WTC11 (cell line): Measurements from ENCODE around the gene UBR4. TPM values are rescaled to one million over a fixed set of nuclear protein-coding genes. Genes with fewer than 3 reads are reported as not detected.

ENCODE experiments used
- ATAC-seq: fragments of 200-7000 bp; cut with Tn5 transposase; 2 replicates; pipeline ENCODE4 v1.10.0; 2021; ENCODE audit warnings: mild to moderate bottlenecking, moderate library complexity
- CTCF ChIA-PET: fragments of 300-600 bp; sonication (Branson Sonifier 250); formaldehyde crosslinking; loops from one replicate; lab custom pipeline; 2021; ENCODE audit warnings: antibody characterized with exemption; lab: Charles Lee
- POLR2A ChIA-PET: fragments of 350-600 bp; sonication (Branson Sonifier 250); formaldehyde crosslinking; loops from one replicate; lab custom pipeline; 2021; ENCODE audit warnings: antibody characterized with exemption; lab: Charles Lee
- DNase-seq: peaks from one replicate; pipeline ENCODE4 v3.0.0; 2021; ENCODE audit warnings: low spot score
- H3K27ac Mint-ChIP-seq: 2 replicates; pipeline ENCODE4 v1.8.0; 2021; ENCODE audit warnings: mixed read lengths
- H3K27me3 Mint-ChIP-seq: 2 replicates; pipeline ENCODE4 v1.8.0; 2021; ENCODE audit warnings: low read depth, mild to moderate bottlenecking, moderate library complexity, mixed read lengths
- H3K36me3 Mint-ChIP-seq: 2 replicates; pipeline ENCODE4 v1.8.0; 2021; ENCODE audit warnings: mixed read lengths
- H3K4me1 Mint-ChIP-seq: 2 replicates; pipeline ENCODE4 v1.8.0; 2022; ENCODE audit warnings: mixed read lengths
- H3K4me3 Mint-ChIP-seq: 2 replicates; pipeline ENCODE4 v1.8.0; 2021; ENCODE audit warnings: mild to moderate bottlenecking, moderate library complexity, mixed read lengths
- H3K9me3 Mint-ChIP-seq: 2 replicates; pipeline ENCODE4 v1.8.0; 2021; ENCODE audit warnings: mixed read lengths
- ARID4B ChIP-seq: sonication (generic); formaldehyde crosslinking; IDR thresholded peaks from 2 replicates; pipeline ENCODE4 v1.8.0; 2023; ENCODE audit warnings: missing genetic modification reagents, mild to moderate bottlenecking, borderline replicate concordance
- CREB1 ChIP-seq: sonication (generic); formaldehyde crosslinking; IDR thresholded peaks from 2 replicates; pipeline ENCODE4 v1.8.0; 2023; ENCODE audit warnings: mild to moderate bottlenecking, missing genetic modification reagents
- CREM ChIP-seq: sonication (generic); formaldehyde crosslinking; IDR thresholded peaks from 2 replicates; pipeline ENCODE4 v1.8.1; 2022; ENCODE audit warnings: mild to moderate bottlenecking, missing genetic modification reagents, moderate library complexity
- CTCF ChIP-seq: fragments of 200-600 bp; IDR thresholded peaks from 2 replicates; pipeline ENCODE4 v1.8.0; 2022; ENCODE audit warnings: antibody characterized with exemption
- E2F4 ChIP-seq: sonication (generic); formaldehyde crosslinking; IDR thresholded peaks from 2 replicates; pipeline ENCODE4 v1.8.1; 2022; ENCODE audit warnings: low read depth, mild to moderate bottlenecking, moderate library complexity, missing genetic modification reagents, borderline replicate concordance
- E2F5 ChIP-seq: sonication (generic); formaldehyde crosslinking; IDR thresholded peaks from 2 replicates; pipeline ENCODE4 v1.8.1; 2022; ENCODE audit warnings: mild to moderate bottlenecking, moderate library complexity, missing genetic modification reagents
- ETV6 ChIP-seq: sonication (generic); formaldehyde crosslinking; IDR thresholded peaks from 2 replicates; pipeline ENCODE4 v1.8.1; 2022; ENCODE audit warnings: mild to moderate bottlenecking, missing genetic modification reagents
- FOXK1 ChIP-seq: sonication (generic); formaldehyde crosslinking; IDR thresholded peaks from 2 replicates; pipeline ENCODE4 v1.8.0; 2022; ENCODE audit warnings: mild to moderate bottlenecking, moderate library complexity, missing genetic modification reagents
- IRF1 ChIP-seq: sonication (generic); formaldehyde crosslinking; IDR thresholded peaks from 2 replicates; pipeline ENCODE4 v1.8.0; 2023; ENCODE audit warnings: missing genetic modification reagents
- IRF2 ChIP-seq: sonication (generic); formaldehyde crosslinking; IDR thresholded peaks from 2 replicates; pipeline ENCODE4 v1.8.0; 2022; ENCODE audit warnings: low read depth, missing genetic modification reagents, borderline replicate concordance
- NFATC4 ChIP-seq: fragments of 250-450 bp; sonication (Bioruptor Pico); IDR thresholded peaks from 2 replicates; pipeline ENCODE4 v1.9.0; 2021; ENCODE audit warnings: mild to moderate bottlenecking
- NR1H2 ChIP-seq: sonication (generic); formaldehyde crosslinking; IDR thresholded peaks from 2 replicates; pipeline ENCODE4 v1.9.0; 2021; ENCODE audit warnings: mild to moderate bottlenecking, moderate library complexity, missing genetic modification reagents
- PRRX2 ChIP-seq: fragments of 250-450 bp; sonication (Bioruptor Pico); IDR thresholded peaks from 2 replicates; pipeline ENCODE4 v1.8.0; 2021; ENCODE audit warnings: mild to moderate bottlenecking
- RELA ChIP-seq: sonication (generic); formaldehyde crosslinking; IDR thresholded peaks from 2 replicates; pipeline ENCODE4 v1.8.1; 2022; ENCODE audit warnings: missing genetic modification reagents, mild to moderate bottlenecking, borderline replicate concordance
- SOX15 ChIP-seq: fragments of 250-450 bp; sonication (Bioruptor Pico); IDR thresholded peaks from 2 replicates; pipeline ENCODE4 v1.9.0; 2021; ENCODE audit warnings: mild to moderate bottlenecking
- TCF7 ChIP-seq: sonication (generic); formaldehyde crosslinking; IDR thresholded peaks from 2 replicates; pipeline ENCODE4 v1.8.0; 2022; ENCODE audit warnings: mild to moderate bottlenecking, low read depth, missing genetic modification reagents, moderate library complexity
- TEAD1 ChIP-seq: sonication (generic); formaldehyde crosslinking; IDR thresholded peaks from 2 replicates; pipeline ENCODE4 v1.8.0; 2022; ENCODE audit warnings: mild to moderate bottlenecking, missing genetic modification reagents
- USF1 ChIP-seq: sonication (generic); formaldehyde crosslinking; IDR thresholded peaks from 2 replicates; pipeline ENCODE4 v1.8.0; 2022; ENCODE audit warnings: mild to moderate bottlenecking, missing genetic modification reagents
- ZBTB43 ChIP-seq: sonication (generic); formaldehyde crosslinking; IDR thresholded peaks from 2 replicates; pipeline ENCODE4 v1.8.1; 2023; ENCODE audit warnings: mild to moderate bottlenecking, missing genetic modification reagents
- ZNF138 ChIP-seq: sonication (generic); formaldehyde crosslinking; conservative IDR thresholded peaks from 2 replicates; pipeline ENCODE4 v1.8.1; 2022; ENCODE audit warnings: mild to moderate bottlenecking, moderate library complexity, missing genetic modification reagents
- ZNF396 ChIP-seq: fragments of 250-450 bp; sonication (Bioruptor Pico); IDR thresholded peaks from 2 replicates; pipeline ENCODE4 v1.8.0; 2021; ENCODE audit warnings: mild to moderate bottlenecking, moderate library complexity, borderline replicate concordance
- ZNF423 ChIP-seq: fragments of 250-450 bp; sonication (Bioruptor Pico); IDR thresholded peaks from 2 replicates; pipeline ENCODE4 v2.1.2; 2022; ENCODE audit warnings: mild to moderate bottlenecking, moderate library complexity
- ZSCAN18 ChIP-seq: fragments of 250-450 bp; sonication (Bioruptor Pico); IDR thresholded peaks from 2 replicates; pipeline ENCODE4 v2.1.2; 2022; ENCODE audit warnings: mild to moderate bottlenecking, moderate library complexity
- total RNA-seq: library from RNA; stranded (reverse); gene quantifications from 3 replicates; pipeline ENCODE4 v1.2.3, GENCODE V29; 2021

UBR4 gene
- total RNA-seq, 1 experiment from 2014 or later, result 179 TPM

- TF ChIP-seq E2F5 (CRISPR knock-in tag), result no peak
- no peak for TF ChIP-seq CREB1 (CRISPR knock-in tag)
- no peak for TF ChIP-seq ZNF423 (CRISPR knock-in tag)
- no peak for TF ChIP-seq CREM (CRISPR knock-in tag)
- no peak for TF ChIP-seq TCF7 (CRISPR knock-in tag)
Measured at GRCh38 chr1:19066874-19067181, 143.2 kb downstream of the UBR4 start (continued).

GRCh38 chr1:19066248-19066873 lies 143.7 kb downstream of the UBR4 start:
- ATAC-seq (no peak), DNase-seq (no peak)
- ChIA-PET CTCF (interaction anchor here (1.2 to 8.8 kb wide), 4 partner anchors 54 to 182 kb away, joined by 3 to 74 read pairs (median 12); no protein-coding TSS in a partner anchor), POLR2A (no interaction called here)
- peaks cover 12% of the 10 kb centered on the region for H3K9me3 Mint-ChIP-seq
- H3K4me1 Mint-ChIP-seq, result peaks cover 3% of the 10 kb centered on the region; the same call in 1 of the 2 replicates
- peaks cover 2% of the 10 kb centered on the region for H3K36me3 Mint-ChIP-seq
- peaks cover under 1% of the 10 kb centered on the region; the same call in 1 of the 2 replicates for H3K27me3 Mint-ChIP-seq
- H3K27ac Mint-ChIP-seq, result no peak overlapping the region
- no peak overlapping the region for H3K4me3 Mint-ChIP-seq
- TF ChIP-seq IRF2 (CRISPR knock-in tag), result no peak
- no peak for TF ChIP-seq FOXK1 (CRISPR knock-in tag)
- no peak for TF ChIP-seq NR1H2 (CRISPR knock-in tag)
- no peak for TF ChIP-seq CREB1 (CRISPR knock-in tag)
- TF ChIP-seq RELA (CRISPR knock-in tag), result no peak
- no peak for TF ChIP-seq SOX15
- no peak for TF ChIP-seq IRF1 (CRISPR knock-in tag)
- TF ChIP-seq PRRX2 (CRISPR knock-in tag), result no peak
- TF ChIP-seq ZNF138 (CRISPR knock-in tag), result no peak
- TF ChIP-seq ARID4B, result no peak
- TF ChIP-seq NFATC4 (CRISPR knock-in tag), result no peak
- TF ChIP-seq TEAD1 (CRISPR knock-in tag), result no peak
- no peak for TF ChIP-seq CTCF
- TF ChIP-seq ETV6 (CRISPR knock-in tag), result no peak
- no peak for TF ChIP-seq ZSCAN18
- TF ChIP-seq E2F4, result no peak
- no peak for TF ChIP-seq ZBTB43 (CRISPR knock-in tag)
- TF ChIP-seq ZNF396 (CRISPR knock-in tag), result no peak
- TF ChIP-seq USF1 (CRISPR knock-in tag), result no peak
